Liver (tissue), 9 donors: Measurements from ENCODE around the gene SCUBE1. TPM values are rescaled to one million over a fixed set of nuclear protein-coding genes. Genes with fewer than 3 reads are reported as not detected.

ENCODE experiments used
- DNase-seq: peaks from one replicate; pipeline ENCODE4 v3.0.0-alpha.2; 2017; ENCODE audit warnings: low spot score
- H3K27ac ChIP-seq, 2 donors: one replicate each; pipeline ENCODE4 v1.7.0; 2013; ENCODE audit warnings: inconsistent platforms in 2 of 2, low read length in 2 of 2, control low read depth in 1 of 2, low read depth in 1 of 2, mild to moderate bottlenecking in 1 of 2
- H3K27me3 ChIP-seq, 4 donors: one replicate each; pipeline versions ENCODE4 v1.6.1 to v1.7.0; 2013; ENCODE audit warnings: low read length in 3 of 4, inconsistent platforms in 1 of 4, mild to moderate bottlenecking in 1 of 4, moderate library complexity in 1 of 4; ENCODE audit not compliant: control insufficient read depth in 4 of 4, insufficient read depth in 4 of 4
- H3K36me3 ChIP-seq, 4 donors: one replicate each; pipeline versions ENCODE4 v1.6.1 to v1.7.0; 2013; ENCODE audit warnings: low read length in 3 of 4, mild to moderate bottlenecking in 3 of 4, low read depth in 1 of 4, moderate library complexity in 1 of 4; ENCODE audit not compliant: control insufficient read depth in 4 of 4, insufficient read depth in 3 of 4
- H3K4me1 ChIP-seq, 4 donors: one replicate each; pipeline versions ENCODE4 v1.6.1 to v1.7.0; 2013; ENCODE audit warnings: low read length in 3 of 4, mild to moderate bottlenecking in 3 of 4, moderate library complexity in 1 of 4; ENCODE audit not compliant: control insufficient read depth in 4 of 4, insufficient read depth in 4 of 4
- H3K4me3 ChIP-seq, 3 donors: one replicate each; pipeline versions ENCODE4 v1.6.1 to v1.7.0; 2013; ENCODE audit warnings: low read length in 3 of 3, control low read depth in 1 of 3, low read depth in 1 of 3, mild to moderate bottlenecking in 1 of 3
- H3K9ac ChIP-seq, 2 donors: one replicate each; pipeline ENCODE4 v1.7.0; 2013; ENCODE audit warnings: low read length in 2 of 2, mild to moderate bottlenecking in 2 of 2, moderate library complexity in 2 of 2, control low read depth in 1 of 2, low read depth in 1 of 2
- H3K9me3 ChIP-seq, 4 donors: one replicate each; pipeline versions ENCODE4 v1.6.1 to v1.7.0; 2013; ENCODE audit warnings: low read length in 3 of 4; ENCODE audit not compliant: control insufficient read depth in 4 of 4
- EGR1 ChIP-seq, 2 donors: IDR thresholded peaks; 2 replicates each; pipeline ENCODE4 v1.6.1; 2016 to 2018; ENCODE audit warnings: antibody characterized with exemption in 2 of 2, low read depth in 2 of 2
- FOXA1 ChIP-seq: IDR thresholded peaks from 2 replicates; pipeline ENCODE4 v1.6.1; 2016; ENCODE audit warnings: antibody characterized with exemption
- FOXA2 ChIP-seq: IDR thresholded peaks from 2 replicates; pipeline ENCODE4 v1.6.1; 2016; ENCODE audit warnings: antibody characterized with exemption
- GABPA ChIP-seq, 2 donors: IDR thresholded peaks in 1 of 2; conservative IDR thresholded peaks in 1 of 2; 2 replicates each; pipeline ENCODE4 v1.6.1; 2016; ENCODE audit warnings: antibody characterized with exemption in 2 of 2, mild to moderate bottlenecking in 1 of 2, moderate library complexity in 1 of 2
- HNF4A ChIP-seq, 2 donors: conservative IDR thresholded peaks; 2 replicates each; pipeline ENCODE4 v1.6.1; 2016; ENCODE audit warnings: antibody characterized with exemption in 2 of 2, mild to moderate bottlenecking in 2 of 2
- HNF4G ChIP-seq: IDR thresholded peaks from 2 replicates; pipeline ENCODE4 v1.6.1; 2016; ENCODE audit warnings: antibody characterized with exemption
- JUND ChIP-seq, 2 donors: IDR thresholded peaks; 2 replicates each; pipeline ENCODE4 v1.6.1; 2016; ENCODE audit warnings: antibody characterized with exemption in 2 of 2
- NR2F2 ChIP-seq: IDR thresholded peaks from 2 replicates; pipeline ENCODE4 v1.6.1; 2016; ENCODE audit warnings: antibody characterized with exemption
- RAD21 ChIP-seq, 2 donors: IDR thresholded peaks; 2 replicates each; pipeline ENCODE4 v1.6.1; 2016; ENCODE audit warnings: antibody characterized with exemption in 2 of 2, mild to moderate bottlenecking in 2 of 2
- RXRA ChIP-seq, 2 donors: IDR thresholded peaks; 2 replicates each; pipeline ENCODE4 v1.6.1; 2017 to 2018; ENCODE audit warnings: antibody characterized with exemption in 2 of 2, mild to moderate bottlenecking in 1 of 2
- SP1 ChIP-seq: IDR thresholded peaks from 2 replicates; pipeline ENCODE4 v1.6.1; 2018; ENCODE audit warnings: antibody characterized with exemption, mild to moderate bottlenecking
- TAF1 ChIP-seq: conservative IDR thresholded peaks from 2 replicates; pipeline ENCODE4 v1.6.1; 2016; ENCODE audit warnings: antibody characterized with exemption, mild to moderate bottlenecking
- YY1 ChIP-seq: IDR thresholded peaks from 2 replicates; pipeline ENCODE4 v1.6.1; 2016; ENCODE audit warnings: antibody characterized with exemption, mild to moderate bottlenecking
- WGBS: extraction: QIAGEN DNeasy Blood & Tissue Kit; methylation state at CpG from one replicate; pipeline ENCODE4 v1.1.7; 2013; 5-methylcytosine and 5-hydroxymethylcytosine counted together
- polyA plus RNA-seq, 2 donors: library from polyadenylated mRNA; stranded (reverse) in 1 of 2; unstranded in 1 of 2; fragments of 200-250 nt in 1 of 2; fragments of >200 nt in 1 of 2; fragmentation: Nextera tagmentation in 1 of 2; extraction: Ambion mirVana in 1 of 2; gene quantifications; one replicate each; pipeline versions ENCODE4 v1.2.1 to v1.2.3, GENCODE V29; 2013 to 2015
- total RNA-seq, 2 donors: library from RNA; depleted of rRNA; stranded (reverse); fragments of >200 nt; gene quantifications; one replicate each; pipeline ENCODE4 v1.2.3, GENCODE V29; 2014
- TF ChIP-seq, protein P1 (sequence below): IDR thresholded peaks from 2 replicates; pipeline ENCODE4 v1.6.1; 2016; ENCODE audit warnings: antibody characterized with exemption, mild to moderate bottlenecking
- TF ChIP-seq, protein P2 (sequence below): IDR thresholded peaks from 2 replicates; pipeline ENCODE4 v1.6.1; 2016; ENCODE audit warnings: antibody characterized with exemption
- TF ChIP-seq, protein P3 (sequence below): fragments of 150-350 bp; IDR thresholded peaks from 2 replicates; pipeline ENCODE4 v1.5.1; 2017; ENCODE audit warnings: improper control_type of control experiment, low read depth, low read length; ENCODE audit not compliant: missing input control
- TF ChIP-seq, protein P4 (sequence below): IDR thresholded peaks from 2 replicates; pipeline ENCODE4 v1.6.1; 2016; ENCODE audit warnings: antibody characterized with exemption
- TF ChIP-seq, protein P5 (sequence below): IDR thresholded peaks from 2 replicates; pipeline ENCODE4 v1.6.1; 2016; ENCODE audit warnings: antibody characterized with exemption
- donor health status: healthy.
- donor health status: healthy.
- donor health status: healthy.
- donor health status: healthy.
- donor health status: healthy.

SCUBE1 gene
- total and polyA plus RNA-seq, 4 donors, result 0.07 to 0.46 (median 0.08) TPM; not detected in 1

DNA sequence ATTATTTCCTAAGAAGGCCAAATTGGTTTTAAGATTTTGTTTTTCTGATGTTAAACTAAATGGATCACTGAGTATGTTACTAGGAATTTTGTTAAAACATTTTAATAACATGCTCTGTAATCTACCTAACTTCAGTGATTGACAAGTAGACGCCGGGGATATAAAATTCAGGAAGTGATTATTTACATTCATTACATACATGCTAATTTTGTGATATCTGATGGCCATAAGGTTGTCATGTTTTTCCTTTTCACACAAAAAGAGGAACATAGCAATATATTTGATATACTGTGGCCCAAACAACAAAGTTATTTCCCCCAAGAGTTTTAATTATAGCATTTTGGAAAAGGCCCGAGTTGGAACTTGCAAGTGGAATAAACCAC is 12.1 kb downstream of the SCUBE1 start:
- 72% methylated on average over 3 of the region's 3 CpGs for WGBS
- H3K9me3 ChIP-seq, result no peaks in the 10 kb centered on the region
- H3K4me1 ChIP-seq, result no peaks in the 10 kb centered on the region
- no peak overlapping the region for H3K9ac ChIP-seq
- H3K4me3 ChIP-seq, result no peak overlapping the region
- no peaks in the 10 kb centered on the region for H3K36me3 ChIP-seq
- DNase-seq, result no peak
- TF ChIP-seq FOXA2 (no peak), SP1 (no peak)
- TF ChIP-seq, protein P1, sequence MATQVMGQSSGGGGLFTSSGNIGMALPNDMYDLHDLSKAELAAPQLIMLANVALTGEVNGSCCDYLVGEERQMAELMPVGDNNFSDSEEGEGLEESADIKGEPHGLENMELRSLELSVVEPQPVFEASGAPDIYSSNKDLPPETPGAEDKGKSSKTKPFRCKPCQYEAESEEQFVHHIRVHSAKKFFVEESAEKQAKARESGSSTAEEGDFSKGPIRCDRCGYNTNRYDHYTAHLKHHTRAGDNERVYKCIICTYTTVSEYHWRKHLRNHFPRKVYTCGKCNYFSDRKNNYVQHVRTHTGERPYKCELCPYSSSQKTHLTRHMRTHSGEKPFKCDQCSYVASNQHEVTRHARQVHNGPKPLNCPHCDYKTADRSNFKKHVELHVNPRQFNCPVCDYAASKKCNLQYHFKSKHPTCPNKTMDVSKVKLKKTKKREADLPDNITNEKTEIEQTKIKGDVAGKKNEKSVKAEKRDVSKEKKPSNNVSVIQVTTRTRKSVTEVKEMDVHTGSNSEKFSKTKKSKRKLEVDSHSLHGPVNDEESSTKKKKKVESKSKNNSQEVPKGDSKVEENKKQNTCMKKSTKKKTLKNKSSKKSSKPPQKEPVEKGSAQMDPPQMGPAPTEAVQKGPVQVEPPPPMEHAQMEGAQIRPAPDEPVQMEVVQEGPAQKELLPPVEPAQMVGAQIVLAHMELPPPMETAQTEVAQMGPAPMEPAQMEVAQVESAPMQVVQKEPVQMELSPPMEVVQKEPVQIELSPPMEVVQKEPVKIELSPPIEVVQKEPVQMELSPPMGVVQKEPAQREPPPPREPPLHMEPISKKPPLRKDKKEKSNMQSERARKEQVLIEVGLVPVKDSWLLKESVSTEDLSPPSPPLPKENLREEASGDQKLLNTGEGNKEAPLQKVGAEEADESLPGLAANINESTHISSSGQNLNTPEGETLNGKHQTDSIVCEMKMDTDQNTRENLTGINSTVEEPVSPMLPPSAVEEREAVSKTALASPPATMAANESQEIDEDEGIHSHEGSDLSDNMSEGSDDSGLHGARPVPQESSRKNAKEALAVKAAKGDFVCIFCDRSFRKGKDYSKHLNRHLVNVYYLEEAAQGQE, result no peak
- TF ChIP-seq, protein P2, sequence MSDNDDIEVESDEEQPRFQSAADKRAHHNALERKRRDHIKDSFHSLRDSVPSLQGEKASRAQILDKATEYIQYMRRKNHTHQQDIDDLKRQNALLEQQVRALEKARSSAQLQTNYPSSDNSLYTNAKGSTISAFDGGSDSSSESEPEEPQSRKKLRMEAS, result no peak
- no peak overlapping the region for H3K27ac ChIP-seq
- no peaks in the 10 kb centered on the region for H3K27me3 ChIP-seq

DNA sequence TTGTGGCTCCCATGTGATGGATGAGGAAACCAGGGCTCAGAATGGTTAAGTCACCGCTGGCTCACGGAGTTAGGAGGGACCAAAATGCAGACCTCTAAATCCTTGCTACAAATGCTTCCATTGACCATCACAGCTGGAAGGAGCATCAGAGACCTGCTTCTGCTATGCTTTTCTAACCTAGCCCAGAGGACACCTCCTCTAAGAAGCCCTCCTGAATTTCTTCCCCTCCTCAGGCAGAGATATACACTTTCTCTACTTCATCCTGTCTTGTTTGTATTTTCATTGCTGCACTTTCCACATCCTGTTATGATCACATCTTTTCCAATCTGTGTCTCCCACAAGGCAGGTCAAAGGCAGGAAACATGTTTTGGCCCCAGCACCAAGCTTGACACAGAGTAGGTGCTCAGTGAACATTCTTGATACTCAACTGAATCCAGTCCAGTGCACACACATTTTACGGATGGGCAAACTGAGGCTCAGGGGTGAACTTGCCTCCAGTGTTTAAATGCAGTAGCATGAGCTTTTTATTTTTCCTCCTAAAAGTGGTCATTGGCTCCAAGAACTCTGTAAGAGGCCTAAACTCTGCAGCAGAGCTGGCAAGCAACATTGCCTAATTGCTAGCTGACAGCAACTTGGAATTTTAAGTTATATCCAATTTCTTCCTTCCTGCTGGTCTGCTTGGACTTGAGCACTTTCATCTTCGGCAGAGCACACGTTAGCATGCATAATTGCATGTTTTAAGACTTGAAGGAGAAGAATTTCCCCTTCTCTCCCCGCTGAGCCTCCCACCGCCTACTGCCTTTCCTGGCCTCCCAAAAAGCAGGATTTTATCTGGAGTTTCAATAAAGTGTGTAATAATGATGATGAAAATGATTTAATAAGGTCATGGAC is 12.7 kb downstream of the SCUBE1 start:
- DNase-seq, result no peak
- 79% methylated on average over 7 of the region's 7 CpGs for WGBS
- Histone ChIP-seq H3K27ac (no peak overlapping the region), H3K27me3 (no peaks in the 10 kb centered on the region), H3K4me1 (no peaks in the 10 kb centered on the region), H3K9ac (no peak overlapping the region), H3K4me3 (no peak overlapping the region), H3K36me3 (no peaks in the 10 kb centered on the region), H3K9me3 (no peaks in the 10 kb centered on the region)
- no peak for TF ChIP-seq RAD21 (IDR thresholded peaks at IDR 0.05)
- no peak for TF ChIP-seq RXRA (IDR thresholded peaks at IDR 0.05)
- TF ChIP-seq, protein P2, result no peak
- TF ChIP-seq TAF1, result no peak
- TF ChIP-seq HNF4A (conservative IDR thresholded peaks at IDR 0.05), result no peak
- TF ChIP-seq, protein P1, result no peak
- TF ChIP-seq EGR1 (IDR thresholded peaks at IDR 0.05; ENCODE audit: low read depth in 2 of 2), result no peak
- TF ChIP-seq FOXA1, result no peak
- TF ChIP-seq FOXA2, result no peak
- TF ChIP-seq, protein P3, sequence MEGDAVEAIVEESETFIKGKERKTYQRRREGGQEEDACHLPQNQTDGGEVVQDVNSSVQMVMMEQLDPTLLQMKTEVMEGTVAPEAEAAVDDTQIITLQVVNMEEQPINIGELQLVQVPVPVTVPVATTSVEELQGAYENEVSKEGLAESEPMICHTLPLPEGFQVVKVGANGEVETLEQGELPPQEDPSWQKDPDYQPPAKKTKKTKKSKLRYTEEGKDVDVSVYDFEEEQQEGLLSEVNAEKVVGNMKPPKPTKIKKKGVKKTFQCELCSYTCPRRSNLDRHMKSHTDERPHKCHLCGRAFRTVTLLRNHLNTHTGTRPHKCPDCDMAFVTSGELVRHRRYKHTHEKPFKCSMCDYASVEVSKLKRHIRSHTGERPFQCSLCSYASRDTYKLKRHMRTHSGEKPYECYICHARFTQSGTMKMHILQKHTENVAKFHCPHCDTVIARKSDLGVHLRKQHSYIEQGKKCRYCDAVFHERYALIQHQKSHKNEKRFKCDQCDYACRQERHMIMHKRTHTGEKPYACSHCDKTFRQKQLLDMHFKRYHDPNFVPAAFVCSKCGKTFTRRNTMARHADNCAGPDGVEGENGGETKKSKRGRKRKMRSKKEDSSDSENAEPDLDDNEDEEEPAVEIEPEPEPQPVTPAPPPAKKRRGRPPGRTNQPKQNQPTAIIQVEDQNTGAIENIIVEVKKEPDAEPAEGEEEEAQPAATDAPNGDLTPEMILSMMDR, result no peak
- TF ChIP-seq GABPA (IDR thresholded peaks at IDR 0.05 in 1 of 2, conservative IDR thresholded peaks at IDR 0.05 in 1 of 2), result no peak
- TF ChIP-seq NR2F2, result no peak
- no peak for TF ChIP-seq HNF4G
- no peak for TF ChIP-seq JUND (IDR thresholded peaks at IDR 0.05)
- TF ChIP-seq YY1, result no peak
- TF ChIP-seq, protein P4, sequence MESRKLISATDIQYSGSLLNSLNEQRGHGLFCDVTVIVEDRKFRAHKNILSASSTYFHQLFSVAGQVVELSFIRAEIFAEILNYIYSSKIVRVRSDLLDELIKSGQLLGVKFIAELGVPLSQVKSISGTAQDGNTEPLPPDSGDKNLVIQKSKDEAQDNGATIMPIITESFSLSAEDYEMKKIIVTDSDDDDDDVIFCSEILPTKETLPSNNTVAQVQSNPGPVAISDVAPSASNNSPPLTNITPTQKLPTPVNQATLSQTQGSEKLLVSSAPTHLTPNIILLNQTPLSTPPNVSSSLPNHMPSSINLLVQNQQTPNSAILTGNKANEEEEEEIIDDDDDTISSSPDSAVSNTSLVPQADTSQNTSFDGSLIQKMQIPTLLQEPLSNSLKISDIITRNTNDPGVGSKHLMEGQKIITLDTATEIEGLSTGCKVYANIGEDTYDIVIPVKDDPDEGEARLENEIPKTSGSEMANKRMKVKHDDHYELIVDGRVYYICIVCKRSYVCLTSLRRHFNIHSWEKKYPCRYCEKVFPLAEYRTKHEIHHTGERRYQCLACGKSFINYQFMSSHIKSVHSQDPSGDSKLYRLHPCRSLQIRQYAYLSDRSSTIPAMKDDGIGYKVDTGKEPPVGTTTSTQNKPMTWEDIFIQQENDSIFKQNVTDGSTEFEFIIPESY, result no peak
- TF ChIP-seq SP1, result no peak
- TF ChIP-seq, protein P5, sequence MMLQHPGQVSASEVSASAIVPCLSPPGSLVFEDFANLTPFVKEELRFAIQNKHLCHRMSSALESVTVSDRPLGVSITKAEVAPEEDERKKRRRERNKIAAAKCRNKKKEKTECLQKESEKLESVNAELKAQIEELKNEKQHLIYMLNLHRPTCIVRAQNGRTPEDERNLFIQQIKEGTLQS, result no peak
